Upper lobe of left lung (tissue), 6 donors: Measurements from ENCODE around the gene CPEB1. TPM values are rescaled to one million over a fixed set of nuclear protein-coding genes. Genes with fewer than 3 reads are reported as not detected.
A peak's percentile ranks its signal among the peaks of the same experiment; 100 is the strongest.

Experiments used
- ATAC-seq, 2 donors: fragments of 200-7000 bp; cut with Tn5 transposase; one replicate each; pipeline ENCODE4 v1.9.1; 2022; ENCODE audit warnings: mild to moderate bottlenecking in 2 of 2, moderate library complexity in 2 of 2; ENCODE audit not compliant: low FRiP score in 2 of 2
- DNase-seq, 2 donors: peaks; one replicate each; pipeline ENCODE4 v3.0.0-alpha.2; 2019 to 2020
- H3K27ac ChIP-seq, 4 donors: fragments of 200-600 bp; sonication (generic); one replicate each; pipeline ENCODE4 v1.5.1; 2016 to 2019
- H3K27me3 ChIP-seq, 4 donors: fragments of 200-600 bp; sonication (generic); one replicate each; pipeline ENCODE4 v1.5.1; 2017 to 2019
- H3K36me3 ChIP-seq, 4 donors: fragments of 200-600 bp; sonication (generic); one replicate each; pipeline ENCODE4 v1.5.1; 2016 to 2019
- H3K4me1 ChIP-seq, 4 donors: fragments of 200-600 bp; sonication (generic); one replicate each; pipeline ENCODE4 v1.5.1; 2018 to 2019
- H3K4me3 ChIP-seq, 4 donors: fragments of 200-600 bp; sonication (generic); one replicate each; pipeline ENCODE4 v1.5.1; 2017 to 2019; ENCODE audit warnings: mild to moderate bottlenecking in 2 of 4, moderate library complexity in 1 of 4
- H3K9me3 ChIP-seq, 4 donors: fragments of 200-600 bp; sonication (generic); one replicate each; pipeline ENCODE4 v1.5.1; 2018 to 2019
- CTCF ChIP-seq, 6 experiments: fragments of 450-650 bp in 4 of 6; fragments of 200-600 bp in 2 of 6; sonication (generic) in 2 of 6; IDR thresholded peaks; one replicate each; pipeline ENCODE4 v1.5.1; 2016 to 2019; ENCODE audit warnings: antibody characterized with exemption in 6 of 6
- EP300 ChIP-seq, 4 donors: sonication (generic); formaldehyde crosslinking; IDR thresholded peaks; one replicate each; pipeline ENCODE4 v1.5.1; 2017; ENCODE audit warnings: antibody characterized with exemption in 4 of 4, control low read depth in 2 of 4
- POLR2A ChIP-seq, 4 donors: fragments of 450-650 bp; IDR thresholded peaks; one replicate each; pipeline ENCODE4 v1.5.1; 2016 to 2017; ENCODE audit warnings: antibody characterized with exemption in 4 of 4, mild to moderate bottlenecking in 2 of 4
- POLR2AphosphoS5 ChIP-seq, 2 donors: sonication (generic); formaldehyde crosslinking; IDR thresholded peaks; one replicate each; pipeline ENCODE4 v1.5.1; 2017; ENCODE audit warnings: antibody characterized with exemption in 2 of 2
- whole genome bisulfite sequencing, 2 donors: methylation state at CpG; one replicate each; pipeline ENCODE4 v1.1.5; 2017 to 2018; 5-methylcytosine and 5-hydroxymethylcytosine counted together
- total RNA-seq, 6 donors: library from RNA; depleted of rRNA in 4 of 6; stranded (reverse); fragments of >200 nt in 4 of 6; gene quantifications; one replicate each; pipeline versions ENCODE4 v1.1.0 to v1.2.1, GENCODE V29; 2016 to 2021
- donor health status: DM: no; HTN: no; CAD: no; lungs with moderate emphysema.
- donor health status: DM: no; HTN: yes; CAD: no; lungs with severe emphysema.

CPEB1 gene
- total RNA-seq, 6 donors from 2014 or later, result 0.76 to 3.4 (median 1.7) TPM

- no peak for ATAC-seq
- Histone ChIP-seq H3K27ac (no peak overlapping the region), H3K4me3 (no peak overlapping the region), H3K4me1 (no peaks in the 10 kb centered on the region), H3K27me3 (no peaks in the 10 kb centered on the region), H3K36me3 (no peaks in the 10 kb centered on the region), H3K9me3 (no peaks in the 10 kb centered on the region)
- TF ChIP-seq CTCF (IDR thresholded peaks at IDR 0.05), result no peak
- TF ChIP-seq POLR2AphosphoS5 (IDR thresholded peaks at IDR 0.05), result no peak
- DNase-seq, result no peak
- 84 to 100% methylated on average over 2 of the region's 2 CpGs for WGBS, 2 donors
Observed at GRCh38 chr15:82548700-82549099, 98.5 kb downstream of the CPEB1 start.

- H3K27me3 ChIP-seq, result no peaks in the 10 kb centered on the region
- H3K36me3 ChIP-seq, result no peaks in the 10 kb centered on the region
- H3K4me1 ChIP-seq, result peaks cover 0 to 9% (median 6%) of the 10 kb centered on the region in 4 donors
- no peak overlapping the region for H3K4me3 ChIP-seq
- 71 to 82% methylated on average over 4 to 6 of the region's 6 CpGs for WGBS, 2 donors
- no peak overlapping the region for H3K27ac ChIP-seq
- no peak for ATAC-seq
- TF ChIP-seq EP300 (IDR thresholded peaks at IDR 0.05) (no peak), POLR2A (IDR thresholded peaks at IDR 0.05) (no peak), POLR2AphosphoS5 (IDR thresholded peaks at IDR 0.05) (no peak), CTCF (IDR thresholded peaks at IDR 0.05) (no peak)
- H3K9me3 ChIP-seq, result no peaks in the 10 kb centered on the region
- DNase-seq, result no peak
Observed at GRCh38 chr15:82545478-82545877, 101.7 kb downstream of the CPEB1 start.

- DNase-seq (no peak), ATAC-seq (no peak)
- TF ChIP-seq CTCF (IDR thresholded peaks at IDR 0.05), result no peak
- TF ChIP-seq POLR2A (IDR thresholded peaks at IDR 0.05), result no peak
- TF ChIP-seq EP300 (IDR thresholded peaks at IDR 0.05), result no peak
- TF ChIP-seq POLR2AphosphoS5 (IDR thresholded peaks at IDR 0.05), result no peak
- no peaks in the 10 kb centered on the region for H3K36me3 ChIP-seq
- no peaks in the 10 kb centered on the region for H3K9me3 ChIP-seq
- H3K4me3 ChIP-seq, result no peak overlapping the region
- WGBS, 2 donors, result 58 to 74% methylated on average over 3 of the region's 3 CpGs
- no peak overlapping the region for H3K27ac ChIP-seq
- no peaks in the 10 kb centered on the region for H3K27me3 ChIP-seq
- H3K4me1 ChIP-seq, result peaks cover 0 to 9% (median 6%) of the 10 kb centered on the region in 4 donors
Observed at GRCh38 chr15:82545002-82545401, 102.2 kb downstream of the CPEB1 start.

- no peaks in the 10 kb centered on the region for H3K36me3 ChIP-seq
- no peak overlapping the region for H3K27ac ChIP-seq
- DNase-seq (peak in 1 of 2 donors; percentile 48), ATAC-seq (no peak)
- no peaks in the 10 kb centered on the region for H3K27me3 ChIP-seq
- no peak overlapping the region for H3K4me3 ChIP-seq
- H3K4me1 ChIP-seq, result peaks cover 1 to 11% (median 6%) of the 10 kb centered on the region in 4 donors
- WGBS, 2 donors, result 87 to 91% methylated on average over 8 to 9 of the region's 9 CpGs
- TF ChIP-seq EP300 (IDR thresholded peaks at IDR 0.05) (no peak), CTCF (IDR thresholded peaks at IDR 0.05) (no peak), POLR2A (IDR thresholded peaks at IDR 0.05) (no peak), POLR2AphosphoS5 (IDR thresholded peaks at IDR 0.05) (no peak)
- H3K9me3 ChIP-seq, result no peaks in the 10 kb centered on the region
Observed at GRCh38 chr15:82544431-82544830, 102.7 kb downstream of the CPEB1 start.

GRCh38 chr15:82543160-82543559 is 104.0 kb downstream of the CPEB1 start:
- TF ChIP-seq POLR2A (IDR thresholded peaks at IDR 0.05) (no peak), EP300 (IDR thresholded peaks at IDR 0.05) (no peak), CTCF (IDR thresholded peaks at IDR 0.05) (no peak), POLR2AphosphoS5 (IDR thresholded peaks at IDR 0.05) (no peak)
- H3K27ac ChIP-seq, result no peak overlapping the region
- H3K4me3 ChIP-seq, result no peak overlapping the region
- ATAC-seq (no peak), DNase-seq (no peak)
- 18 to 42% methylated on average over 2 of the region's 2 CpGs for WGBS, 2 donors
- H3K36me3 ChIP-seq, result peaks cover 2 to 9% (median 8%) of the 10 kb centered on the region in 4 donors
- H3K27me3 ChIP-seq, result no peaks in the 10 kb centered on the region
- H3K4me1 ChIP-seq, result peaks cover 14 to 24% (median 18%) of the 10 kb centered on the region in 4 donors
- no peaks in the 10 kb centered on the region for H3K9me3 ChIP-seq
